ENCODE data around the gene TENM4.

TENM4 gene

DNA sequence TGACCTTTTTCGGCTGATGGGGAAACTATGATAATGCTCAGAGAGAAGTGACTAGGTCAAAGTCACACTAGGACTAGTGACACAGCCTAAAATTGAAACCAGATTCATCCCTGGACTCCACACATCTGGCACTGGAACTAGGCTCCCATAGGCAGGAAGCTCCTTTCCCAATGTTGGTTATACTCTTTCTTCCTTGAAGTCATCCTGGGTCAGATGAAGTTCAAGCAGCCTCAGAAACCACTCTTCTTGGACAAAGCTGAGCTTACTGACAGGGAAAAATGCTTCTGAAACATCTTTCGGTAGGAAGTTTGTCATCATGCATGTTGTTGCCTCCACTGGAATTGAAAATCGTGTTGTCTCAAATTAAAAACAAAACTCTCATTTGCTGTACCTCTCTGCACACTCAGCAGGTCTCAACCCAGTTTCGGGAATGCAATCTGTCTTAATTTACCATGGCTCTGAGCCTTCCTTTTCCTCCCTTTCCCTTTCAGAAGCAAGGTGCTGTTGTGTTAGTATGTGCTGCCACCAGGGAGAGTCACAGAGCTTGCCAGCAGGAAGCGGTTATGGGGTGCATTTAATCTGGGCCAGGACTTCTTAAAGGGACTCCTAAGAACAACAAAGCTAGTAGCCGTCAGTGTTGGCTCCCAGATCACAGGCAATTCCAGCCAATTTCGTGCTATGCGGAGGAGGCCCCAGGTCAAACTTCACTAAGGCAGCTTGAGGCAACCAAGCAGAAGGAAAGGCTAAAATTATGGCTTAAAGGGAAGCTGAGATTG is 384.8 kb downstream of the TENM4 start:
- DNase-seq (ENCODE audit: low read depth), result peak; percentile 45

DNA sequence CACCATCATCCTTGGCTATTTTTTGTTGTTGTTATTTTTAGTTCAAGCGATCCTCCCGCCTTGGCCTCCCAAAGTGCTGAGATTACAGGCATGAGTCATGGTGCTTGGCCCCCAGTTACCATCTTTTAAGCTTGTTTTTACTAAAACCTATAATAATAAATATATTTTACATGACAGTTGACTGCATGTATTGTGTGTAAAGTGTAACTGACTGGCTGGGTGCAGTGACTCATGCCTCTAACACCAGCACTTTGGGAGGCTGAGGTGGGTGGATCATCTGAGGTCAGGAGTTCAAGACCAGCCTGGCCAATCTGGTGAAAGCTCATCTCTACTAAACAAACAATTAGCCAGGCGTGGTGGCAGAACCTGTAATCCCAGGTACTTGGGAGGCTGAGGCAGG is 386.2 kb downstream of the TENM4 start:
- DNase-seq (ENCODE audit: low read depth), result peak; percentile 72

DNA sequence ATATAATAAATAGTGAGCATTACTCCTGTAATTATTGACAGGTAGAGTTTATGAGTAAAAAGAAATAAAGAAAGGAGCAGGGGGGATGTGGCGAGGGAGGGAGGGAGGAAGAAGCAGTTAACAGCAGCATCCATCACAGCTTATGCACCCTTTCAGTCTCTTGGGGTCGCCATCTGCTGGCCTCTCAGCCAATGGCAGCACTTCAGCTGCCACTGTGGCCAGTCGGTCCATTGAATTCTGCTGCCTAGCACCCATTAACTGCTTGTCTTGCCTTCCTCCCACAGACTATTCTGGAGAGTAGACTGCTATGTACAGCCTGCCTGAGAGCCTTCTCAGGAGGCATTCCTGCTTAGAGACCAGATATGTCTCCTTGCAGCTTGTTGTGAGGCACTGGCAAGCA is 388.3 kb downstream of the TENM4 start:
- no peak for DNase-seq (ENCODE audit: low read depth)

DNA sequence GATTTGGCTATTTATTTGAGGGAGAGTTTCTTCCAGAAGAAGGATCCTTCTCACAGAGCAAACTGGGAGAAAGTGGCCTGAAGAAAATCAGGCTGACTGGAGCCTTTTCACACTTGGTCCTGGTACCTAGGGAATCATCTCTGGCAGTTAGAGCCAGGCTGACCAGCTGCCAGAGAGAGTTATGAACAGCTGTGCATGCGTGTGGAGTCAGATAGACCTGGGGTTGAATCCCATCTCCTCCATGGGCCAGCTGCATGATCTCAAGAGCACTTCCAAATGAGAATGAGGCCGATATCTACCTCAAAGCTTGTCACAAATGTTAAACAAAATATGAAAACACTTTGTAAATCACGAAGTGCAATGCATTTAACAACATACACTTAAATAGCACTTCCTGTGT is 390.0 kb downstream of the TENM4 start:
- no peak for DNase-seq (ENCODE audit: low read depth)

DNA sequence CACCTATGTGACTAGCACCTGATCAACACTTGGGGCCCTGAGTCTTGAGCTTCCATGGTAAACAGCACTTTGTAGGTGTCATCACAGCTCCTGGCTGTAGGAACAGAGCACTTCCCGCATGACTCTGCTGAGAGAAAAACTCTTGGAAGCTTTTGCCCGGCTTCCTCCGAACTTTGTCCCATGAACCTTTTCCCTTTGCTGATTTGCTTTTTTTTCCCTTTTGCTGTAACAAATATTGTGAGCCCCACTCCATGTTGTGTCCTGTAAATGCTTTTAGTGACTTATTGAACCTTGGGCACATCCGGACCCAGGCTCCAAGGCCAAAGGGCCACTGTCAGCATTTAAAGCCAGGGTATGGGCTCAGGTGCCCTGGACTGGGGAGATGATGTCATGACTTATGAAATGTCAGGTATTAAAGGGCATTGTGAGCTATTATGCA is 391.1 kb downstream of the TENM4 start:
- DNase-seq (ENCODE audit: low read depth), result no peak

DNA sequence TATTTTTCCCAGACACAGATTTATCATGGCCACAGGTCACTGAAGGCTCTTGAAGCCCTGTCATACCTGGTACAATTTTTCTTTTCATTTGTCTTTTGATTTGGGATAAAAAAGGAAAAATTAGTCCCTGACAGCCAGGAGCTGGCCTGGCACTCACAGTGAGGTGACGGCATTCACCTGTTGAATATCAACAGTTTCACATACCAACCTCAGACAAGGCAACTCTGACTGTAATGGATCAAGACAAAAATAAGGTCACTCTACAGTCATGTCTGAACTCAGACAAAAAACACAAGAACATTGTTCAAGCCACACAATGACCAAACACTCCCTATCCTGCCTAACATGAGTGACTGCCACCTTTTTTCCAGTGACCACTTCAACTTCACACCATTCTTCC is 392.9 kb downstream of the TENM4 start:
- no peak for DNase-seq (ENCODE audit: low read depth)

DNA sequence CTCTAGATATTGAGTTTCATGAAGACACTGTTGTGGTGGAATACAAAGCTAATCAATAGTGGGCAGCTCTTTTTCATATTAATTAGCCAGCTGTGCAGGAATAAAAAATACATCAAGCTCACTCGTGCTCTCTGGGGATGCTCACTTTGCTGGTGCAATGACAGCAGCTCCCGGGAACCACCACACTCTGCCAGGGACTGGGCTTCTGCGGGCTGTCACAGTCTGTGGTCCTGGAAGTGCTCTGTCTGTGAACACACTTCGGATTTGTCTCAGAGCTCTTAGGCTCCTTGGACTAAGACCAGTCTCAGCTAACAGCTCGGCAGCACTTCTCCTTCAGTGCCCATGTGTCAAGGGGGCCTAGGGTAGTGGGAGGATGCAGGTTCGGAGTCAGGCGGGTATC is 393.5 kb downstream of the TENM4 start:
- no peak for DNase-seq (ENCODE audit: low read depth)

DNA sequence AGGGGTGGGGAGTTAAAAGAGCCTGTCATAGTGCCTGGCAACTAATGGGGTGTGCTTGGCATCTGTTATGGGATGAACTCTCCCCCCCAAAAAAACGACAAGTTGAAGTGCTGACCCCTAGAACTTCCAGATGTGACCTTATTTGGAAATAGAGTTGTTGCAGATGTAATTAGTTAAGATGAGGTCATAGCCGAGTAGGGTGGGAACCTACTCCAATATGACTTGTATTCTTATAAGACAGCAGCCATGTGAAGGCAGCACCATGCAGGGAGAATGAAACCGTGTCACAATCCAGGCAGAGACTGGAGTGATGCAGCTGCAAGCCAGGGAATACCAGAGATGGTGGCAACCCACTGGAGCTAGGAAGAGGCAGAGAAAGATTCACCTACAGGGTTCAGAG is 394.5 kb downstream of the TENM4 start:
- DNase-seq (ENCODE audit: low read depth), result no peak

DNA sequence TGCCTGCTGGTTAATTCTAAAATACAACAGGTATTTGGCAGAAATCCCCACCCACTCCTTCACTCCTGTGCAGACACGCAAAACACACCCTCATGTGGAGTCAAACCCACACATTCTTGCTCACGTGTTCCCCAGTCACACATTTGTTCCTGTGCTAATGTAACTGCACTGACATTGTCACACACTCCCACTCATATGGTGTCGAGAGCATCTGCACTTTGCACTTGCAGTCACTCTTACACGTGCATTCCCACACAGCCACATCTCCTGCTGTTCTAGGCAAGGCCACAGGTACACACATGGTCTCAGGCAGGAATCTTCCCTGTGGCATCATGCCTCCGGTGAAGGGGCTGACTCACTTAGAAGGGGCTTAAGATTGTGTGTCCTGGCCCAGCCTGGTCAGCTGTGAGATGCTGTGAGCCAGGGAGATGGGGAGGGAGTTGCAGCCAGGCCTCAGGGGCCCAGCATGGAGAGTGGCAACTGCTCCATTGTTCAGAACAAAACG is 395.0 kb downstream of the TENM4 start:
- DNase-seq (ENCODE audit: low read depth), result no peak

DNA sequence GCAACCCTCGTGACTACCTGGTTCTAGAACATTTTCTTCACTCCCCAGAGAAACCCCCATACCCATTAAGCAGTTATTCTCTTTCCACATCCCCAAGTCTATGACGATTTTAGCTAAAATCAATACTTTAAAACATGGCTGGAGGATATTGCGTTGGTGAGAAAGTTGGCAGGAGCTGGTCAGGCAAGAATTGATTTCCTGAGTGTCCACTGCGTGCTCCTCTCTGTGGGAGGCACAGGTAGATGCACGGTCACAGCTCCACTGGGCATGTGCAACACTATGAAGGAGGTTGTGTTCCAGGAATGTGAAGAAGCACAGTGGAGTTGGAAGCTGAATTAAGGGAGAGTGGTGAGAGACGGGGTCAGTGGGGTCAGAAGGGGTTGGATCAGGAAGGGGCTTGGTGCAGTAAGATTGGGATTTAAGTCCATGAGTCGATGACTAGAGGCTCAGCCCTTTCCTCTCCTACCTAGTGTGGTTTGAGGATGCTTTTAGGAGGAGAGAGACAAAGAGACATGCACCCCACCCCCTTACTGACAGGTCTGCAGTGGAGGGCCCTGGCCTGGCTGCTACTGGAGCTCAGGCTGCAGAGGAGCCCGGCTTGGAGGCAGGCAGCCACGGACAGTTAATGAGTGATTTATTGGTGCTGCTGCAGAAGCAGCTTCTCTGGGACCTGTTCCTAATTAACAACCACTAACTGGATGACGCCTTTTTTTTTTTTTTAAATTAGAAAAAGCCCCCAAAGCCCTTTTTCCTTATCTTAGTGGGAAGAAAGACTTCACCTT is 395.6 kb downstream of the TENM4 start:
- DNase-seq (ENCODE audit: low read depth), result no peak

DNA sequence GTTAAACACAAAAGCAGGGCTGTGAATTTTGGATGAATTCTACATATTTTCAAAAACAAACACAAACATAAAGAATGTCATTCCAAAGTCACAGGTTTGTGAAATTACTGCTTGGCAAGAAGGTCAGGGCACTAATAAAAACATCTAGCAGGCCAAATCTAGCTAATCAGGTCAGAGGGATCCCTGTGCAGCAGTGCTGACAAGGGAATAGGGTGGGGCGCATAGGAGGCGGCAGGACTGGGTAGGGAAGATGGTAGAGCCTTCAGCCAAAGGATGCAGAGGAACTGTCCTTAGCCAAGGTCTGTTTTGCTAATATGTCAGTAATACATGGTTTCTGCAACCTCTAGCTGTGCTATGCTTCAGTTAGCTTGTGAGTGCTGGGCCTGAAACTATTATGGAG is 396.6 kb downstream of the TENM4 start:
- DNase-seq (ENCODE audit: low read depth), result no peak

DNA sequence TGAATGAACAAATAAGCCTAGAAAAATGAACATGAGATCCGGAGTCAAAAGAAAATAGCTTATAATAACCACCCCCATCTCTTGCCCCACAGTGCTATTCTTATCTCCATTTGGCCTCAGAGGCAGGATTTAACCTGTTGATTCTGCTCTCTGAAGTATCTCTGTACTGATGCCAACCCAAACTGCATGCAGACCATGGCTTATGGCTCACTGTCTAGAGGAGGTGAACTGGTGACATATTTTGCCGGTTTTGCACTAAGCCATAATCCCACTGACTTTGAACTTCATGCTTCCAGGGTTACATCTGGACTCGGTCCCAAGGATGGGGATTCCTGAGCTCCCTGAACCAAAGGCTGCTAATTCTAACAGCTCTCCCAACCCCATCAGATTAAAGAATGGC is 397.1 kb downstream of the TENM4 start:
- DNase-seq (ENCODE audit: low read depth), result no peak

DNA sequence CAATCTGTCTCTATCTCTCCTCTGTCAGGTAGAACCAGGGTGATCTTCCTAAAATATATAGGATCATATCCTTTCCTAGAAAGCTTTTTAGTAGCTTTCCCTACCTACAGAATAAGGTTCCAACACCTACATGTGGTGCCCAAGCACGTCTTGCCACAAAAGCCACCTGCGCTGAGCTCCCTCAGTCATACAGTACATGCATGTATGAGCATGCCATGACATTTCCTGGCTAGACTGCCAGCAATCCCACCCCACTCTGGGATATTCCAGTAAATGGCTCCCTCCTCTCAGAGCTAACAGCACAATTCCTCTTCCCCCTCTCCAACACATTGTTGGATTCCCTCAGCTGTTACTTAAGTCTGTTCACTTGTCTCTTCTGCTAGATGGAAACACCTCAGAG is 398.0 kb downstream of the TENM4 start:
- no peak for DNase-seq (ENCODE audit: low read depth)

DNA sequence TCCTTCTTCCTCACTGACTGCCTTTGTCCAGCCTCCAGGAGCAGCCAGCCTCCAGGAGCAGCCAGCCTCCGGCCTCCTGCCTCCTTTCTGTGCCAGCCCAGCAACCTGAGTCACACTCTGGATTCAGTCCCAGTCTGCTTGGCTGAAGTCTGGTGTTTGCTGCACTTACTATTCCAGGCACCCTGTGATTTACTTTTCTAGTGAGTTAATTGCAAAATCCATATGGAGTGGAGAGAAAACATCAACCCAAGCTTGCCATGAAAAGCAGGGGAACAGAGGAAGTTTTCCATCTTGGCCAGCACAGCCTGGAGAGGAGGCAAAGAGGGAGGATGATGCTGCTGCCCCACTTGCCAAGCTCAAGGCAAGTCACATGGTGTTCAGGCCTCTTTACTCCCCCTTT is 400.5 kb downstream of the TENM4 start:
- DNase-seq (ENCODE audit: low read depth), result peak; percentile 67

DNA sequence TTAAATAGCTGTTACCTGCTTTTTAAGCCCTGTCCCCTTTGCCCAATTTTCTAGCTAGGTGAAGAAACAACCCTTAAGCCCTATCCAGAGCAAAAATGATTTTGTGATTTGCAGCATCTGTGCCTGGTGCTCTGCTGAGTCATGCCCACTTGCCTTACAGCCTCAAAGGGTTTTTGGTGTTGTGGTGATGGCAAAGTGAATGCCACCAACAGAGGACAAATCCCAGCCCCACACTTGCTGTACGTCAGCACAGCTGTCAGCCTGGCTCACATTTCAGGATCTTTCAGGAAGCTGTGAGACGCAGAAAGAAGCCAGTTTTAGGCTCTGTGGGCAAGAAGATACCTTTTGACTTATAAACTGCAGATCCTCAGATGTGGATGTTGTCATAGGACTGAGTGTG is 401.7 kb downstream of the TENM4 start:
- no peak for DNase-seq (ENCODE audit: low read depth)

DNA sequence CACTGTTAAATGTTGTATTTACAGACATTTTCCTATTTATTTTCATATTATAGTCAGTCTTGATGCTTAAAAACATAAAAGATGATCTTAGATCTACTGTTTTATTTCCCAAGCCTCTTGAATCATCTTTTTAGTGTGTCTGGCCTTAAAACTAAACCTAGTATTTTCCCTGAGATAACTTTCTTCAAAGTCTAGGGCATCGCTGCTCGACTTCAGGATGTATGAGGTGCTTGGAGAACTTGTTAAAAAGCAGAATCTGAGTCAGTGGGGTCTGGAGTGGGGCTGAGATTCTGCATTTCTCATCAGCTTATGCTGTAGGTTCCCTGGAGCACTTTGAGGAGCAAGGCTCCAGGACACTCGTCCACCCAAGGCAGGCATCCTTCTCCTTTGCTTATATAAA is 404.9 kb downstream of the TENM4 start:
- no peak for DNase-seq (ENCODE audit: low read depth)

DNA sequence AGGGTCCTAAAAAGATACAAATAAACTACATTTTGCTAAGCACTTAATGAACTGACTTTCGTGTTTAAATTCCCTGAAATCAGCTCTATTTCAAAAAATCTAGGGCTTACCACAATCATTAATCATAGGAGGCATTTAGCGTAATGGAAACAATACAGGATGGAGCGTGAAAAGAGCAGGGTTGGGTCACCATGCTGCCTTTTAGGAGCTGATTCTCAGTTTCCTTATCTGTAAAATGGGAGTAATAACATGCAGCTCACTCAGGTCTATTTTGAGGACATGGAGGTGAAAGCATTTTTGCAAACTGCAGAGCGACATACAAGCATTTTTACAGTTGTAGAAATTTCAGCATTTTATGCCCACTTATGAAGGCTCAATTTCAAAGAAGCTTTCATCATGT is 407.0 kb downstream of the TENM4 start:
- no peak for DNase-seq (ENCODE audit: low read depth)

DNA sequence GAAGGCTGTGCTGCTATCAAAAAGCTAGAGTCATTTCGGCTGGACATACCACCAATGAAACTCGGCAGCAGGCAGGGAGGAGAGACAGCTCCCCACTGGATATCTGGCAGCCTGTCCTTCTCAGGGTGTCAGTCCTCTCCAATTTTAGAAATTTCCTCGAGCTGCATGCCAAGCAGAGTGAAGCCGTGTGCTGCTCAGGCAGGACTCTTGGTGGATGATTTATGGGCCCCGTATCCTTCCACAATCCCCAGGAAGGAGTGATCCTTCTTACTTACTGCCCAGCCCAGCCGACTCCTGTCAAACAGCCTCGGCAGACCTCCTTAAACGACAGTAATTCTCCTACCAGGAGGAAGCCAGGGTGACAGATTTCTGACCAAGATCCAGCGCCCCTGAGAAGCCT is 410.4 kb downstream of the TENM4 start:
- DNase-seq (ENCODE audit: low read depth), result no peak

DNA sequence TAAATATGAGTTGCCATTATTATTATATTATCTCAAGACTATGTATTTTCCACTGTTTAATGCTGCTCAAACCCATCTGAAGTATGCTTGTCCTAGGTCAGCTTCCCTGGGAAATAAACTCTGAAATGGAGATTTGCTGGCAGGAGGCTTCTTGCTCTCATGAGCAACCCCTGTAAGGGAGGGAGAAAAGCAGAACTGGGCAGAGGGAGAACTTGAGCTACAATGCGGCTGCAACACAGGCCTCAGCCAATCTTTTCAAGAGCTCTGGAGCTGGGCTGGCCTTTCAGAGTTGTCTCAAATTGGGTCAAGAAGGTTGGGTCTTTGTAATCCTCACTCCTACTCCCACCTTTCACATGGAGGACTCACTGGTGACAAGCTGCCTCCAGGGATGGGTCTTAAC is 412.6 kb downstream of the TENM4 start:
- DNase-seq (ENCODE audit: low read depth), result no peak

DNA sequence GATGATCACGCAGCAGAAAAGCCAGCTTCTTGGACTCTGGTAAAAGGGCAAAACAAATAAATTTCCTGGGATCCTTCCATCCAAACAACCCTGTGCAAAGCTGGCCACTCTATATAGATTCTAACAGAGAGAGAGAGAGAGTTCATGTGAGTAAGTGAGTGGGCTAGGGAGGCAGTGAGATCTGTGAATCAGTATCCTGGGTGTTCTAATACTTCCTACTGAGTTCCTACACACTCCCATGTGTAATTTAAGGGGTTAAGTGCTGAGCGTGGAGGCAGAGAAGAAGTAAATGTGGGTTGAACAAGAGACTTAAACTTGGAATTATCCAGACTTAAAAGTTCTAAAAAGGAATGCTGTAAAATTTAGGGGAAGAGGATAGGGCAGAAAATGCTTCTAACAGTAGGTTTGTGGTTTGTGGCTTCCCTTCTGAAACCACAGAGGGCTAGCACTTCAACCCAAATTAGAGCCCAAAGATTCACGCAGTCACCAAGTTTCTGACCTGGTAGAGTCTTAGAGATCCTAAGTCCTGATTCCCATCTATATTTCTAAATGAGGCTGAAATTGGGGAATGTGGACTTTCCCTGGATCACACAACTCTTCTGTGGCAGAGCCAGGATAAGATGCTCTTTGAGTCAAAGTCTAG is 413.9 kb downstream of the TENM4 start:
- DNase-seq (ENCODE audit: low read depth), result no peak

DNA sequence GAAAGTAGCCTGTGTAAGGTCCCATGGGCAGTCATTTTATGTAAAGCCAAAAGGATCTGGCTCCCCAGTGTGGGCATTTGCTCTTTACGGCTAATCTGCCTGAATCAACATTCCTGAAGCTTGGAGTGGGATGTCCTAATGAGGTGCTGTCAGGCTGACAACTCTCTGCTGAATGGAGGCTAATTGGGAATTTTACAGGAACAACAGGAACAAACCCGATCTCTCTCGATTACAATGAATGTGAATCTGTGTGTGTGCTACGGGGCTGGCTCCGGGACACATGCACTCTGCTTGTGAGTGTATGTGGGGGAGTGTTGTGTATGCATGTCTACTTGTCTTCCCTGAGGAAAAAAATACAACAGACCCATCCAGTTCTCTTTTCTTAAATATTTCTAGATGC is 415.2 kb downstream of the TENM4 start:
- no peak for DNase-seq (ENCODE audit: low read depth)

DNA sequence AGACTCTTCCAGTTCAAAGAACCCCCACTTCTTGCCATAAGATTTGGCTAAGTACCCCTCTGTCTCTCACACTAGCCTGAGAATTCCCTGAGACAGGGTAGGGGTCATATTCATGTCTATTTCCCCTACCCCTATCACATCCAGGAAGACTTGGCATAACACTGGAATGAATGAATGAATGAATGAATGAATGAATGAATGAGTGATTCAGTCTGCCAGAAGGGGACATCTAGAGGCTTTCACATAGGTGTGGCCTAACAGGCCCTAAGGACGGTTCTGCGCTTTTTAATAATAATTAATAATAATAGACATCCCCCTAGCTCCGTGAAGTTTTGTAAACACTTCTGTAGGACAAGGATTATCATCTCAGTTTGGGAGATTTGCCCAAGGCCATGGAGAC is 415.7 kb downstream of the TENM4 start:
- no peak for DNase-seq (ENCODE audit: low read depth)

DNA sequence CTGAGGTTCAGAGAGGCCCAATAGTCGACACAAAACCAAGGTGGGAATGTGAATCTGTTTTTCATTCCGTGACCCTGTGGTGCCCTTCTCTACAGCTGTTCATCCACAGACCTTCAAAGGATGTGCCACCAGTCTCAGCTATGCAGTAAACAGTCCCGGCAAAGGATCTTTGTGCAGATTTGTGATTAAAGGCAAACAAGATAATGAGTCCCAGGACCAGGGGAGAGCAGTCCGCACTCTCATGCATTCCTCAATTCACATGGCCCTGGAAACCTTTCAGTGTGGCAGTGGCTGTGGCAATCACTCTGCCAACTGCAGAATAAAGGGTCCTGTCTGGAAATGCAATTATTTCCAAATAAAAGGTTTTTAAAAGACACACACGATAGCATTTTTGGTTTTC is 418.6 kb downstream of the TENM4 start:
- no peak for DNase-seq (ENCODE audit: low read depth)

Data from amniotic epithelial cell (primary cell).